HUDEP-2 (cell line): ENCODE results near the gene OSCAR.
"Not testable (repeated sequence)": the region's sequence is repeated elsewhere in the genome, so short reads cannot be mapped to it uniquely, and the experiment has no call there.

Source experiments
- DNase-seq, 76 experiments: peaks; one replicate each; lab custom pipeline; 2025; ENCODE audit not compliant: unreplicated experiment in 76 of 76; lab: John Stamatoyannopoulos, UW

OSCAR gene

DNA sequence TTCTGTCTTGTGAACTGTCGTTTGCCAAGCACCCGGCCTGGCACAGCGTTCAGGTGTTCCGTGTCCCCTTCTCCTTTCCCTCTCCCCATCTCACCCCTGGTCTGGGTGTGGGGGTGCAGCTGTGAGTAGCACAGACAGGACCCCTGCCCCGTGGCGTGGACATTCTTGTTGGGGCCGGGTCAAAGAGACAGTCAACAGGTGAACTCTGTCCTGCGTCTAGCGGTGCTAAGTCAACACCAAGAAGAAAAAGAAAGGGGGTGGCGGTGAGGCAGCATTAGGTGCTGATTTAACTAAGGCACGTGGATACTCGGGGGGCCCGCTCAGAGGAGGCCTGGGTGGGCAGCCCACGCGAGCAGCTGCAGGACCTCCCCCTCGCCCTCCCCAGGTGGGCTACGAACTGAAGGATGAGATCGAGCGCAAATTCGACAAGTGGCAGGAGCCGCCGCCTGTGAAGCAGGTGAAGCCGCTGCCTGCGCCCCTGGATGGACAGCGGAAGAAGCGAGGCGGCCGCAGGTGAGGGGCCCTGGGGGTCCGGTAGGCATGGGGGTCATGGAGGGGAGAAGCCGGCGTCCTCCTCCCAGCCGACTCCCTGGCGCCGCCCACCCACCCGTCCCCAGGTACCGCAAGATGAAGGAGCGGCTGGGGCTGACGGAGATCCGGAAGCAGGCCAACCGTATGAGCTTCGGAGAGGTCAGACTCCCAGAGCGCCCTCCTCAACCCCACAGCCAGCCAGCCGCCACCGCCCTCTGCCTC, 27.3 kb upstream of the OSCAR start:
- DNase-seq = no peak

DNA sequence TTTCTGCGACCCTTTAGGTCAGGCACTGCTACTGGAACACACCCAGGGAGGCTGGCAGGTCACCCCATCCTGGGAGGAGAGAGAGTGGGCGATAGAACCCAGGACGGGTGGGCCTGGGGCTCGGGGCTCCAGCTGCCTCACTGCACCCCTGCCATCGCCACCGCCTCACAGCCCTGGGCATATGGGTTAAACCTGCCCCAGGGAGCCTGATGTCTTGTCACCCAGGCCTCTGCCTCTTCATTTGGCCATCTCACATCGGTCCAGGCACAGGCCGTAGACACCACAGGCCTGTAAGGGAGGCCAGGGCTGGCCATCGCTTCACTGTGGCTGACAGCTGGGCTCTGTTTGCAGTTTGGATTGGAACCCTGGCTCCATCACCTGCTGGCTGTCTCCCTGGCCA, 25.1 kb upstream of the OSCAR start:
- no peak for DNase-seq

DNA sequence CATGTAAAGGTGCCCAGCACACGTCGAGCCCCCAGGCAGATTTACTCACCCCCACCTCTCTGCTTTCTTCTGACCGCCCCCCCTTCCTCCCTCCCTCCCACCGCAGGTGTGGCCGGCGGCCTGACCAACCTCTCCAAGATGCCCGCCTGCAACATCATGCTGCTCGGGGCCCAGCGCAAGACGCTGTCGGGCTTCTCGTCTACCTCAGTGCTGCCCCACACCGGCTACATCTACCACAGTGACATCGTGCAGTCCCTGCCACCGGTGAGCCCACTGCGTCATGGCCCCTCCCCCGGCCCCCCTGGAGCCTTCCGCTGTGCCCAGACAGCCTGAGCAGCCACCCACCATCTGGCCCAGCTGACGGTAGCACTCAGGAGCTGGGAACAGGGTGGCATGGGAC, 23.8 kb upstream of the OSCAR start:
- no peak for DNase-seq

DNA sequence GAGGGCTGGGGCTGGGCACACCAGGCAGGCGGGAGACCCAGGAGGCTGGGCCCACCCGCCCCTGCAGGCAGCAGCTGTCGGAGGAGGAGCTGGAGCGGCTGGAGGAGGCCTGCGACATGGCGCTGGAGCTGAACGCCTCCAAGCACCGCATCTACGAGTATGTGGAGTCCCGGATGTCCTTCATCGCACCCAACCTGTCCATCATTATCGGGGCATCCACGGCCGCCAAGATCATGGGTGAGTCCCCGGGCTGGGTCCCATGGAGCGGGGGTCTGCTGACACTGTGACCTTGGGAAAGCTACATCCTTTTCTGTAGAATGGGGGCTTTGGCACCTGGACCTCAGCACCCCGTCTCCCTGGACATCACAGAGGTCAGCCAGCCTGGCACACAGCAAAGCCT, 23.1 kb upstream of the OSCAR start:
- no peak for DNase-seq

DNA sequence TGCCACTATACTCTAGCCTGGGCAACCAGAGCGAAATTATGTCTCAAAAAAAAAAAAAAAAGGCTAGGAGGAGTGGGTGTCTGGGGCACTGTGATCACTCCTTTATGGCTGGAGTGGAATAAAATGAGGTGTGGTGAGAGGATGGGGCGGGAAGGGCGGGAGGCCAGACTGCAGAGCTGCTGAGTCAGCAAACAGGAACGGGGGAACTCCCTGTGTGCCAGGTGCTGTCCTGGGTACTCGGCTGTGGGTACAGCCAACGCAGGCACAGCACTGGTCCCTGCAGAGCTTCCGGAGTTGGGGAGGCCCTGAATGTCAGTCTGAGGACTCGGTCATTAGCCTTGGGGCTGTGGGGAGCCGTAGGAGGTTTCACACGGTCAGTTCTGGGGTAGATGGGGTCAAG, 20.7 kb upstream of the OSCAR start:
- DNase-seq = no peak

DNA sequence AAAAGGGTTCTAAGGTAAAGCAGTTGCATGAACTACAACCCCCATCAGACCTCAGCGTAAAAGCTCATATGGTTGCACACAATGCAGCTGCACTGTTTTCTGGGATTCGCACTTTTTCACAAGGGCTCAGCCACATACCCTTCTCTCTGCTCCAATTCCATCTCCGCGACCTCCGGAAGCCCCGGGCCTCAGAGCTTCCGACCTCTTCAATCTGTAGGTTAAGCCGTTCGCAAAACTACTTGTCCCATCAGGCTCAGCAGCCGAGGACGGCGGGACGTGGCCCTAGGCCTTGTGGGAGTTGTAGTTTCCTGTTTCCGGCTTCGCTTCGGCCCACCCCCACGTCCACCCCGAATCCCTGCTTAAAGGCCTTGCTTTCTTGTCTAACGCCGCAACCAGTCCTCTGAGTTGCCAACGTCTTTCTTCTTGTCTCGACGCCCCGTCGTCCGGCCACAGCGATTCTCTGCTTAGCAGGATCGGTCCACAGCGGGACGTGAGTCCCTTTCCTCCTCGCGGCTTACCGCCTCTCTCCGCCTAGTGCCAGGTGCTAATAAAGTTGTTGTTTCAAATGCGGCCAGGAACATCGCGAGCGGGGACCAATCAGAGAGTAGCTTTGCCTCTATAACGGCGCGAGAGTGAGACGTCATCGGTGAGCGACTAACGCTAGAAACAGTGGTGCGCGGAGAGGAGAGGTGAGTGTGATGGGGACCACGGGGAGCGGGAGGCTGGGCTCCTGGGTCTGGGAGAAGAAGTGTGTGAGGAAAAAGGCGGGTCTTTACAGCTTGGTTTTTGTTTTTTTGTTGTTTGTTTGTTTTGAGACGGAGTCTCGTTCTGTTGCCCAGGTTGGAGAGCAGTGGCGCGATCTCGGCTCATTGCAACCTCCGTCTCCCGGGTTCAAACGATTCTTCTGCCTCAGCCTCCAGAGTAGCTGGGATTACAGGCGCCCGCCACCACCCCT, 14.8 kb upstream of the OSCAR start, which contains the start of the genes PRPF31 and TFPT:
PRPF31 (plus strand) TSS at position 646 of the 955 bp plus-strand sequence. CDS start 2,525 bp downstream, outside the sequence.
TFPT (minus strand) TSS at position 549 of the 955 bp plus-strand sequence; CDS start at position 161, 388 bp downstream.
- DNase-seq = peak; percentile 63 to 99 (median 95)

DNA sequence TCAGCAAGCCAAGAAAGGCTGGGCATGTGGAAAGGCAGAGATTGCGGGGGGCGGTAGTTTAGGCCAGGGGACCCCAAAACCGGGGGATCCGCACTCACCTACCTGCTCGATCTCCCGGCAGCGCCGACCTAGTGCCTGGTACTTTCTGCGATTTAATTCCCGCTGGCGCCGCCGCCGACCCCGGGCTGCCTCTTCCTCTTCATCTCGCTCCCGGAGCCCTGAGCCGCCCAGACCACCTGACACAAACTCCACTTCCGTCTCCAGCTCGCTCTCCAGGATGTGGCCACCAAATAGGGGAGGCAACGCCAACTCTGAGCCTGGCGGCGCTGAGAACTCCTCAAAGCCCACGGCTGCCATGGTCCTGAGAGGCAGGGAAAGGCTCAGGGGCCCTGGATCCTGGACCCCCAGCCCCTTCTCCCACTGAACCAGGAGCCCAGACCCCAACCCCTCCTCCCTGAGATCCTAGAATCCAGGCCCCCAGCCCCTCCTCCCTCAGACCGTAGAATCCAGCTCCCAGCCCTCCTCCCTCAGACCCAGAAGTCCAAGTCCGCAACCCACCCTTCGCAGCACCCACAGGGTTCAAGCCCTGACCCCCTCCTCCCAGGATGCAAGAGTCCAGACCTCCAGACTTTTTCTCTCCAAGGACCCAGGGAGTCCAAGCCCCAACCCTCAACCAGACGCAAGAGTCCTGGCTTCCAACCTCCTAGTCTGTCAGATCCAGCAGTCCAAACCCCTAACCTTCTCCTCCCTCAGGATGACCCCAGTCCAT, 13.9 kb upstream of the OSCAR start:
- peak in 26 of 76 experiments; percentile 5 to 46 (median 24) for DNase-seq

DNA sequence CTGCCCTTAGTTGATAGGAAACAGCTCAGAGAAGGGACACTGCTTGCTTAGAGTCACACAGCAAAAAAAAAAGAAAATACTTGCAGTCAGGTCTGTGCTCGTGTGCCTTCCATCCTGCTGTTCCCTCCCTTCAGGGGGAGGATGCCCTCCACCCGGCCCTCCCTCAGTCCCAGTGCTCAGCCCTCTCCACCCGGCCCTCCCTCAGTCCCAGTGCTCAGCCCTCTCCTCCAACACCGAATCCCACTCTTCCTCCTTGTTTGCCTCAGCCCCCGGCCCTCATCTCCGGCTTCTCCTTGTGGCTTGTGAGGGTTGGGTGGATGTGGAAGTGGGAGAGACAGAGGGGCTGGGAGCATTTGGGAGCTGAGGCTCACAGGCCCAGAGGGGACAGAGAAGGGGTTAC, 9.0 kb upstream of the OSCAR start:
- peak in 2 of 76 experiments; percentile 7 to 12 for DNase-seq

DNA sequence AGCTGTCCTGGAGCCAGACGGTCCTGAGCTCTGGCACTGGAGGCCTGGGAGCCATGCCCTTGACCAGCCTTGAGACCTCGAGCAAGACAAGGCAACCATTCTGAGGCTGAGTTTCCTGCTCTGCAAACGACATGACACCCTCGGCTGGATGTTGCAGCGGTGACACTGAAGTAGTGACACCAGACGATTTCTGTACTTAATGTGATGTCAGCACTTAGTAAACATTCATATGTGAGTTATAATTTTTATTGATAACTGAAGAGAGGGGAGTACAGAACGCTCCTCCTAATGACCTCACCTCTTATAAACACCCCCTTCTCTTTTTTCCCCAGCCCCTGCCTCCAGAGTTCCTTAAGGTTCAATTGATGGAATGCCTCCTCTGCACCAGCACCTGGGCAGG, 7.9 kb upstream of the OSCAR start:
- no peak for DNase-seq

DNA sequence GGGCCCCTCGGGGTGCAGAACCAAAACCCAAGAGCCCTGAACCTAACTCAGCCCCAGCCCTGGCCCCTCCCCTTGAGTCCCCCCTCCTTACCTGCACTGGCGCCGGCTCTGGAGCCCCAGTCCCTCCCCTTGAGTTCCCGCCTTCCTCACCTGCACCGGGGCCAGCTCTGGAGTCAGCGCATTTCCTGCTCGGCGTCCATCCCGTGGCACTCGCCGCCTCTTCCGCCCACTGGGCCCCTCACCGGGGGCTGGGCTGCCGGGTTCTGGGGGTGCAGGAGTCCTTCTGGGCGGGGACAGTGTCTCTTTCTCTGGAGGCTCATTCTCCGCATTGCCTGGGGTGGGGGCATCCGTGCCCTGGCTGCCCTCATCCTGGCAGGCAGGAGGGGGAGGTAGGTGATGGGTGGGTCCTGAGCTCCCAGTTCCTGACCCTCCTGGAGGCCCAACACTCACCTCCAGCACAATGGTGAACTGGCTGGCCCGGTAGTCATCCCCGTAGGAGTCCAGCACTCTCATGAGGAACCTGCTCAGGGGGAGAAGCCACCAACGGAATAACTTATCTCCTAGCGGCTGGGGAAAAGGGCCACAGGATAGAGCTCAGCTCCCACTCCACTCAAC, 7.4 kb upstream of the OSCAR start:
- no peak for DNase-seq

DNA sequence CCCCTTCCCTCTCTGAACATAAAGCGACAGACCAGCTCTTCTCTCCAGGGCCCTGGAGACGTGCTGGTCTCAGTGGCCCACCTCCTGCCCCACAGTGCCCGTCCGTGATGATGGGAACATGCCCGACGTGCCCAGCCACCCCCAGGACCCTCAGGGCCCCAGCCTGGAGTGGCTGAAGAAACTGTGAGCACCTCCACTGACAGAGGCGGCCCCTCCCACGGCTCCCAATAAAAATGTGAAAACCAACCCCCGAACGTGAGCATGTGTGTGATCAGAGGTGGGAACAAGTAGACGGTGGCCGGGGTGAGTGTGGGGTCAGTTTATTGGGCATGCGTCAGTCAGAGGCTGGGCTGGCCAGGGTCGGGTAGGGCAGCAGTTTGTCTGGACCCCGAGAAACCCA, 6.1 kb upstream of the OSCAR start:
- no peak for DNase-seq

DNA sequence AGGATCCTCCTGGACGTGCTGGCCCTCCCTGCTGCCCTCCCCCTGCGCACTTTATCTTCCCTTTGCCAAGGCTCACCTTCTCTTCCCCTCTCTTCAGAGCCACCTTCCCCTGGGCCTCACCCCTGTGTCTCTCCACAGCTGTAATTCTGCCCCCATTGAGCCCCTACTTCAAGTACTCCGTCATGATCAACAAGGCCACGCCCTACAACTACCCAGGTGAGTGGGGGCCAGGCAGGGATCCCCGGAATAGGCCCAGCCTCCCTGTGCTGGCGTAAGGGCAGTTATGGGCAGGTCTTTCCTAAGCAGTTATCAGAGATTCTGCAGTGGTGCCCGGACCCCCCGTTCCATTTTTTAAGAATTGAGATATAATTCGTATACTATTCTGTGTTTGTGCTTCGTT, 5.2 kb upstream of the OSCAR start:
- DNase-seq = no peak

DNA sequence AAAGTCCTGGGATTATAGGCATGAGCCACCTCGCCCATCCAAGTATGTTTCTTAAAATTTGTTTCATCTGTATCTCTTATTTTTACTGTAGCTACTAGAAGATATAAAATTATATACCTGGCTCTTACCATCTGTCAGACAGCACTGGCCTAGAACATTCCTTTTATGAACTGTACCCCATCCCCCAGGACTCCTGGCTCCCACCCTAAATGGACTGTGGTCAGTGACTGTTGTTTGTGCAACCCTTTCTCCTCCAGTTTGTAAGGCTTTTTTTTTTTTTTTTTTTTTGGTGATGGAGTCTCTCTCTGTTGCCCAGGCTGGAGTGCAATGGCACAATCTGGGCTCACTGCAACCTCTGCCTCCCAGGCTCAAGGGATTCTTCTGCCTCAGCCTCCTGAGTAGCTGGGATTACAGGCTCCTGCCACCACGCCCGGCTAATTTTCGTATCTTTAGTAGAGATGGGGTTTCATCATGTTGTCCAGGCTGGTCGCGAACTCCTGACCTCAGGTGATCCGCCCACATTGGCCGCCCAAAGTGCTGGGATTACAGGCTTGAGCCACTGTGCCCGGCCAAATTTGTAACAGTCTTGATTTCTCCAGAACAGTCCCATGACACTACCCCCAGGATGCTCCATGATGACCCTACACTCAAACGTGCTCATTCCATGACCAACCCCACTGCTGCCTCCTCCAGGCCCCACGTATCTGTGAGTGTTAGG, 4.6 kb upstream of the OSCAR start:
- DNase-seq = no peak

DNA sequence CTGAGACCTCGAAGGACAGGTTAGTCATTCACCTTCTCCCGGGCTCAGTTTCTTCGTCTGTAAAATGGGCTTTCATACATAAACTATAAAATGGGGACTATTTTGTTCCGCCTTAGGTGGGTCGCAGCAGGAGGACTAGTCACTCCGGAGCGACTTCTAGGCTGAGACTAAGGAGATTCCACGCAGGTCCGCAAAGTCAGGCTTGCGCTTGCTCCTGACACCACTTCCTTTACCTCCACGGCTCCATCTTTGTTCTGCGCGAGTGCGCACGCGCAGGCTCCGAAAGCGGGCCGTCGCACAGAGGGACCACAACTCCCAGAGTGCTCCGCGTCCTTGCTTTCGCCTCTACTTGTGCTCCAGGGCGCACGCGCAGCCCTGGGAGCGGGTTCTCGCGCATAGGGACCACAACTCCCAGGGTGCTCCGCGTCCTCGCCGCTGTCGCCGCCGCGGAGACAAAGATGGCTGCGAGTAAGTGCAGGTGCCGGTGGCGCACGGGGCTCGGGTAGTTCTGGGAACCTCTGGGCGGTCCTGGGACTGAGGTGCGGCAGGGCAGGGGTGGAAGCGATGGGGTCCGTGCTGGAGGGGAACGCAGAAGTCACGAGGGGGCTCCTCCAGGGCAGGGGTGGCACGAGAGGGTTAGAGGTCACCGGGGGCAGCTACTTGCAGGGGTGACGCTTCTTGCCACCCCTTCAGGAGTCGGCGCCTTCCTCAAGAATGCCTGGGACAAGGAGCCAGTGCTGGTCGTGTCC, 2.0 kb upstream of the OSCAR start, which contains the start of gene NDUFA3:
NDUFA3 (plus strand) TSS at position 435 of the 749 bp plus-strand sequence; CDS start at position 459, 24 bp downstream.
- DNase-seq = peak in 75 of 76 experiments; percentile 72 to 100 (median 98)

DNA sequence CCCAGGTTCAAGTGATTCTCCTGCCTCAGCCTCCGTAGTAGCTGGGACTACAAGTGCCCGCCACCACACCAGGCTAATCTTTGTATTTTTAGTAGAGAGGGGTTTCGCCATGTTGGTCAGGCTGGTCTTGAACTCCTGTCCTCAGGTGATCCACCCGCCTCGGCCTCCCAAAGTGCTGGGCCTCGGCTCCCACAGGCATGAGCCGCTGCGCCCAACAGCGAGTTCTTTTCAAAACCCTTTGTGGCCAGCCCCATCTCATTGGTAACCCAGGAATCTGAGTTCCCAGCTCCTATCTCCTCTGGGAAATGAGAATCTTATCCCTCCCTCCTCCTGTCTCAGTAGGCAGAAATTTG, 724 bp downstream of the OSCAR start:
- not testable (repeated sequence) for DNase-seq

DNA sequence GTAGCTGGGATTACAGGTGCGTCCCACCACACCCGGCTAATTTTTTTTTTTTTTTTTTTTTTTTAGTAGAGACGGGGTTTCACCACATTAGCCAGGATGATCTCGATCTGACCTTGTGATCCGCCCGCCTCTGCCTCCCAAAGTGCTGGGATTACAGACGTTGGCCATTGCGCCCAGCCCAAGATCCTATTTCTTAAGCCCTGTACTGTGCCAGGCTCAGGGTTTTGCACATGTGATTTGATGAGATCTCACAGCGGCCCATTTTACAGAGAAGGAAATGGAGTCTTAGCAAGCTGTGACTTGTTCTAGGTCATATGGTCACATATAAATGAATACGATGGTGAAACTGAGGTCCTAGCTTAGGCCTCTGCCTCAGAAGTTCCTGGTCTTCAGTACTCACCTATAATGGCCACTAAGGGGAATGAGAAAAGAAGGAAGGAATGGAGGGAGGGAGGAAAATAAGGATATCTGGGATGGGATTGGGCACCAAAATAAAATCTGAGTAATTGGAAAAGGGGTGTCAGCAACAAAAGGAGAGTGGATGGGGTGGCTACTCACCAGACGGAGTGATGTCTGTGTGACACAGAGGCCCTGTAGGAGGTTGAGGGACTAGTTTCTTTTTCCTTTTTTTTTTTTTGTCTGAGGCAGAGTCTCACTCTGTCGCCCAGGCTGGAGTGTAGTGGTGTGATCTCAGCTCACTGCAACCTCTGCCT, 1.3 kb downstream of the OSCAR start:
- DNase-seq = no peak

DNA sequence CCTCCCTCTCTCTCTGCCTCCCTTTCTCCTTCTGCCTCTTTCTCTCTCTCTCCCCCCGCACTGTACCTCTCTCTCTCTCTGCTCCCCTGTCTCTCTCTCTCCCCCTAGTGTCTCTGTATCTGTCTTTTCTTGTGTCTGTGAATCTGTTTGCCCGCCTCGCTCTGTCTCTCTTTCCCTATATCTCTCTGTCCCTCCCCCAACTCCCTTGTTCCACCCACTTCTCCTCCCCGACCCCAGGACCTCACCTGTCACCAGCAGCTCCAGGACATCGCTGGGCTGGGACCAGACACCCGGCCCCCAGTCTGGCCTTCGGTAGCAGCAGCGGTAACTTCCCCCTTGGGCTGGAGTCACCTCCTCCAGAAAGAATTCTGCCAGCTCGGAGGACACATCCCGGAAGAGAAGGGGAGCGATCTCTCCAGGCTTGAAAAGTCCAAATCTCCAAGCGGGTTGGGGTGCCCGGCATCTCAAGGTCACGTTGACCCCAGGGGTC, 3.9 kb downstream of the OSCAR start:
- peak in 4 of 76 experiments; percentile 4 to 22 (median 16) for DNase-seq
